ENCODE data around the gene TIAM2.
"Not testable (repeated sequence)": the region's sequence is repeated elsewhere in the genome, so short reads cannot be mapped to it uniquely, and the experiment has no call there.

The TIAM2 gene

GRCh38 chr6:155163601-155164000, 168.5 kb downstream of the TIAM2 start:
- no peak for DNase-seq (ENCODE audit: low read depth in 2 of 2)

- DNase-seq (ENCODE audit: low read depth in 2 of 2): no peak
These were observed 170.1 kb downstream of the TIAM2 start for GRCh38 chr6:155165029-155165710.

- DNase-seq (ENCODE audit: low read depth in 2 of 2): no peak
These were observed 175.4 kb downstream of the TIAM2 start for GRCh38 chr6:155170519-155170918.

GRCh38 chr6:155171109-155171746, 176.1 kb downstream of the TIAM2 start:
- DNase-seq (ENCODE audit: low read depth in 2 of 2): peak; percentile 68 to 86

- no peak for DNase-seq (ENCODE audit: low read depth in 2 of 2)
These were observed 176.8 kb downstream of the TIAM2 start for GRCh38 chr6:155171747-155172449.

- no peak for DNase-seq (ENCODE audit: low read depth in 2 of 2)
These were observed 178.4 kb downstream of the TIAM2 start for GRCh38 chr6:155173488-155173887.

GRCh38 chr6:155174576-155175211, 179.6 kb downstream of the TIAM2 start:
- DNase-seq (ENCODE audit: low read depth in 2 of 2): peak; percentile 12 to 43

- no peak for DNase-seq (ENCODE audit: low read depth in 2 of 2)
These were observed 182.3 kb downstream of the TIAM2 start for GRCh38 chr6:155177363-155177961.

- no peak for DNase-seq (ENCODE audit: low read depth in 2 of 2)
These were observed 186.4 kb downstream of the TIAM2 start for GRCh38 chr6:155181498-155181897.

- no peak for DNase-seq (ENCODE audit: low read depth in 2 of 2)
These were observed 187.0 kb downstream of the TIAM2 start for GRCh38 chr6:155182103-155182502.

- no peak for DNase-seq (ENCODE audit: low read depth in 2 of 2)
These were observed 188.0 kb downstream of the TIAM2 start for GRCh38 chr6:155183095-155183494.

- DNase-seq (ENCODE audit: low read depth in 2 of 2): not testable (repeated sequence)
These were observed 189.9 kb downstream of the TIAM2 start for GRCh38 chr6:155185041-155185440.

GRCh38 chr6:155185544-155185943, 190.4 kb downstream of the TIAM2 start:
- DNase-seq (ENCODE audit: low read depth in 2 of 2): no peak

- DNase-seq (ENCODE audit: low read depth in 2 of 2): peak; percentile 5 to 42
These were observed 191.0 kb downstream of the TIAM2 start for GRCh38 chr6:155186052-155186658.

- DNase-seq (ENCODE audit: low read depth in 2 of 2): no peak
These were observed 192.0 kb downstream of the TIAM2 start for GRCh38 chr6:155187106-155187505.

- no peak for DNase-seq (ENCODE audit: low read depth in 2 of 2)
These were observed 193.0 kb downstream of the TIAM2 start for GRCh38 chr6:155187994-155188706.

- no peak for DNase-seq (ENCODE audit: low read depth in 2 of 2)
These were observed 193.8 kb downstream of the TIAM2 start for GRCh38 chr6:155188707-155189496.

- no peak for DNase-seq (ENCODE audit: low read depth in 2 of 2)
These were observed 195.6 kb downstream of the TIAM2 start for GRCh38 chr6:155190677-155191076.

- no peak for DNase-seq (ENCODE audit: low read depth in 2 of 2)
These were observed 198.4 kb downstream of the TIAM2 start for GRCh38 chr6:155193526-155193925.

- no peak for DNase-seq (ENCODE audit: low read depth in 2 of 2)
These were observed 199.3 kb downstream of the TIAM2 start for GRCh38 chr6:155194399-155194798.
